K562 (cell line): Measurements from ENCODE around the gene ZNF48. TPM values are rescaled to one million over a fixed set of nuclear protein-coding genes. Genes with fewer than 3 reads are reported as not detected.

Experiments
- CTBP1 ChIP-seq: fragments of 450-650 bp; IDR thresholded peaks from 2 replicates; pipeline ENCODE4 v1.6.1; 2016; ENCODE audit warnings: borderline replicate concordance
- EGR1 ChIP-seq: fragments of 450-650 bp; conservative IDR thresholded peaks from 2 replicates; pipeline ENCODE4 v1.6.1; 2017; ENCODE audit warnings: mild to moderate bottlenecking
- FOXA3 ChIP-seq, 2 experiments: fragments of 450-650 bp in 1 of 2; sonication (generic) in 1 of 2; formaldehyde crosslinking; IDR thresholded peaks in 1 of 2; conservative IDR thresholded peaks in 1 of 2; 2 replicates each; pipeline versions ENCODE4 v1.4.0 to v1.8.0; 2020 to 2022; ENCODE audit warnings: mild to moderate bottlenecking in 2 of 2, missing genetic modification reagents in 1 of 2
- GATAD2B ChIP-seq: fragments of 450-650 bp; IDR thresholded peaks from 2 replicates; pipeline ENCODE4 v1.6.1; 2017; ENCODE audit warnings: mild to moderate bottlenecking, borderline replicate concordance
- KDM5B ChIP-seq: fragments of 200-600 bp; sonication (generic); IDR thresholded peaks from 2 replicates; pipeline ENCODE4 v1.6.1; 2012; ENCODE audit warnings: low read depth, mild to moderate bottlenecking, moderate library complexity, low read length, control low read depth, inconsistent platforms; ENCODE audit not compliant: insufficient replicate concordance
- L3MBTL2 ChIP-seq: fragments of 450-650 bp; IDR thresholded peaks from 2 replicates; pipeline ENCODE4 v1.6.1; 2016; ENCODE audit warnings: mild to moderate bottlenecking, moderate library complexity
- MTA3 ChIP-seq: fragments of 450-650 bp; formaldehyde crosslinking; IDR thresholded peaks from 2 replicates; pipeline ENCODE4 v1.6.1; 2017; ENCODE audit warnings: mild to moderate bottlenecking, borderline replicate concordance
- NCOR1 ChIP-seq: fragments of 450-650 bp; IDR thresholded peaks from 2 replicates; pipeline ENCODE4 v1.6.1; 2016; ENCODE audit warnings: mild to moderate bottlenecking, moderate library complexity
- NONO ChIP-seq, 2 experiments: fragments of 200-400 bp in 1 of 2; fragments of 450-650 bp in 1 of 2; formaldehyde crosslinking in 1 of 2; IDR thresholded peaks; 2 replicates each; pipeline ENCODE4 v1.6.1; 2017; ENCODE audit warnings: low read depth in 2 of 2, mild to moderate bottlenecking in 2 of 2, moderate library complexity in 2 of 2, low read length in 1 of 2
- NR2C2 ChIP-seq, 2 experiments: fragments of 200-800 bp in 1 of 2; sonication (Bioruptor generic) in 1 of 2; sonication (generic) in 1 of 2; formaldehyde crosslinking in 1 of 2; IDR thresholded peaks; 2 replicates each; pipeline versions ENCODE4 v1.6.1 to v1.8.0; 2016 to 2022; ENCODE audit warnings: mild to moderate bottlenecking in 1 of 2, missing compliant biosample characterization in 1 of 2, missing genetic modification characterization in 1 of 2, missing genetic modification reagents in 1 of 2
- PHF20 ChIP-seq: fragments of 450-650 bp; IDR thresholded peaks from 2 replicates; pipeline ENCODE4 v1.6.1; 2018; ENCODE audit not compliant: partially characterized antibody
- PHF8 ChIP-seq: fragments of 200-600 bp; sonication (generic); IDR thresholded peaks from 2 replicates; pipeline ENCODE4 v1.6.1; 2012; ENCODE audit warnings: mixed run types, mild to moderate bottlenecking, inconsistent platforms, low read length, moderate library complexity, borderline replicate concordance
- SIN3B ChIP-seq: fragments of 450-650 bp; IDR thresholded peaks from 2 replicates; pipeline ENCODE4 v1.6.1; 2017; ENCODE audit warnings: low read depth, mild to moderate bottlenecking, moderate library complexity
- SNIP1 ChIP-seq: fragments of 450-650 bp; IDR thresholded peaks from 2 replicates; pipeline ENCODE4 v1.7.1; 2017; ENCODE audit warnings: low read depth, mild to moderate bottlenecking
- SUPT5H ChIP-seq: fragments of 450-650 bp; IDR thresholded peaks from 2 replicates; pipeline ENCODE4 v1.6.1; 2016
- TAF1 ChIP-seq: IDR thresholded peaks from 2 replicates; pipeline ENCODE4 v1.6.1; 2011; ENCODE audit warnings: mild to moderate bottlenecking, low read length, moderate library complexity; ENCODE audit not compliant: insufficient read depth, control insufficient read depth, severe bottlenecking; ENCODE audit errors: extremely low read depth
- YY1 ChIP-seq, 3 experiments: IDR thresholded peaks; 2 replicates each; pipeline ENCODE4 v1.6.1; 2011; ENCODE audit warnings: low read length in 2 of 3, mild to moderate bottlenecking in 2 of 3, moderate library complexity in 2 of 3, borderline replicate concordance in 1 of 3, control low read depth in 1 of 3, low read depth in 1 of 3; ENCODE audit not compliant: insufficient read depth in 3 of 3, insufficient replicate concordance in 2 of 3, control insufficient read depth in 1 of 3, insufficient read length in 1 of 3; ENCODE audit errors: extremely low read depth in 1 of 3
- ZEB2 ChIP-seq: fragments of 450-650 bp; IDR thresholded peaks from 2 replicates; pipeline ENCODE4 v1.6.1; 2016
- ZFX ChIP-seq: sonication (generic); formaldehyde crosslinking; IDR thresholded peaks from 2 replicates; pipeline ENCODE4 v1.8.0; 2022; ENCODE audit warnings: mild to moderate bottlenecking, missing genetic modification reagents, moderate library complexity
- polyA plus RNA-seq, 8 experiments: library from polyadenylated mRNA; depleted of rRNA in 4 of 8; stranded (reverse) in 5 of 8; unstranded in 3 of 8; fragments of >200 nt; fragmentation: Nextera tagmentation in 2 of 8; fragmentation: Illumina TruSeq in 1 of 8; extraction: Ambion mirVana in 2 of 8; extraction: Trizol in 1 of 8; gene quantifications; 2 replicates each; pipeline versions ENCODE4 v1.2.1 to v1.2.3, GENCODE V29; 2011 to 2014; ENCODE audit warnings: inconsistent platforms in 1 of 8, missing spikeins in 1 of 8
- total RNA-seq, 7 experiments: library from RNA; depleted of rRNA in 6 of 7; stranded (reverse); fragments of >200 nt in 6 of 7; fragmentation: Illumina TruSeq in 2 of 7; extraction: Trizol in 2 of 7; gene quantifications; 2 replicates each; pipeline versions ENCODE4 v1.2.1 to v1.2.3, GENCODE V29; 2011 to 2021; ENCODE audit warnings: low replicate concordance in 1 of 7
- TF ChIP-seq, protein P1 (sequence below), 2 experiments: fragments of 250-450 bp in 1 of 2; fragments of 450-650 bp in 1 of 2; sonication (Bioruptor Pico) in 1 of 2; IDR thresholded peaks; 2 replicates each; pipeline versions ENCODE4 v1.6.1 to v1.8.0; 2016 to 2021; ENCODE audit warnings: mild to moderate bottlenecking in 2 of 2, moderate library complexity in 2 of 2, missing compliant biosample characterization in 1 of 2, missing genetic modification characterization in 1 of 2
- TF ChIP-seq, protein P2 (sequence below): fragments of 450-650 bp; formaldehyde crosslinking; IDR thresholded peaks from 2 replicates; pipeline ENCODE4 v1.4.0; 2020; ENCODE audit warnings: mild to moderate bottlenecking, moderate library complexity
- TF ChIP-seq, protein P3 (sequence below): fragments of 250-450 bp; sonication (Bioruptor Pico); IDR thresholded peaks from 2 replicates; pipeline ENCODE4 v1.9.0; 2021; ENCODE audit warnings: mild to moderate bottlenecking, inconsistent platforms

Gene ZNF48
- total and polyA plus RNA-seq, 9 of the 15 experiments (the other 6 are each of a cell fraction or from before 2014, with no cell fraction given) = 0.38 to 11.6 (median 4.7) TPM

DNA sequence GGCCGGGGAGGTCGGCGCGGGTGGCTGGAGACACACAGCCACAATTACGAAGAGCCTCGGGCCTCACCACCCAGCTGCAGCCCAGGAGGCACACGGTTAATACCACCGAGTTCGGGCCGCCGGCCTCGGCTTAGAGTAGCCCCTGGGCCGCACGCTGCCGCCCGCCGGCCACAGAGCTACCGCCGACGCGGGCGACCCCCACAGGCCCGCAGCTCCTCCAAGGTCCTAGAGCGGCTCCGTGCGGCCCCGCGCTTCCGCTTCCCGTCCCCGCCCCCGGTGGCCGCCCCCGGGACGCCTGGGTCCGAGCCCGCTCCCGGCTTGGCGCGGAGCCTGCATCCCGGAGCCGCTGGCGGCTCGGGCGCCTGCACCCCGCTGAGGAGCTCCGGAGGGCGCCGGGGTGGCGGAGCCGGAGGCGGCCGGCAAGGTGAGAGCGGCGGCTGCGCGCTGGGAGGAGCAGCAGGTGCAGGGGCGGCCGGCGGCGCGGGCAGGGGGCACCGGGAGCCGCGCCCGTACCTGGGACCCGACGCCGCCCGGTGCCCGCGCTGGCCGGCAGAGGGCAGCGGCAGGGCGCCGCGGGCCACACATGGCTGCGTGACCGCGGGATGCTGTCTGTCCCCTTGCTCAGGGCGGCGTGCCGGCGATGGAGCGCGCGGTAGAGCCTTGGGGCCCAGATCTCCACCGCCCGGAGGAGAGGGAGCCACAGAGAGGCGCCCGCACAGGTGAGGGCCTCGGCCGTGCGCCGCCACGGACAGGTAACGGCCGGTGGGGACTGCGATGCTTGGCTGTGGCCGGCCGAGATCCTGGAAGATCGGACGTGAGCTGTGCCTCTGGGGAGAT, at the start of gene ZNF48 (continued):
- TF ChIP-seq PHF20 (peak; percentile 62), NR2C2 (CRISPR knock-in tag; IDR thresholded peaks at IDR 0.05) (no peak), NR2C2 (tag; IDR thresholded peaks at IDR 0.05) (peak; percentile 49; the same call in 1 of the 2 replicates), SUPT5H (peak; percentile 51), KDM5B (peak; percentile 22), YY1 (IDR thresholded peaks at IDR 0.05; ENCODE audit: borderline replicate concordance in 1 of 3, control insufficient read depth in 1 of 3, extremely low read depth in 1 of 3, insufficient read depth in 3 of 3, insufficient read length in 1 of 3, insufficient replicate concordance in 2 of 3, low read depth in 1 of 3, low read length in 2 of 3) (peak in 2 of 3 experiments; percentile 44 to 57), FOXA3 (CRISPR knock-in tag; conservative IDR thresholded peaks at IDR 0.05 in 1 of 2, IDR thresholded peaks at IDR 0.05 in 1 of 2) (peak in 1 of 2 experiments; percentile 60; a peak in 1 of 4 replicates), EGR1 (peak; percentile 68), PHF8 (peak; percentile 60; the same call in 1 of the 2 replicates), SNIP1 (peak; percentile 91), SIN3B (peak; percentile 74; the same call in 1 of the 2 replicates), CTBP1 (peak; percentile 77), ZEB2 (peak; percentile 77), TAF1 (peak; percentile 55), L3MBTL2 (peak; percentile 53; the same call in 1 of the 2 replicates), NCOR1 (0 out of 2 replicates have a peak, but pooled peaks have one; percentile 10), NONO (IDR thresholded peaks at IDR 0.05; ENCODE audit: low read depth in 2 of 2, low read length in 1 of 2) (peak in 1 of 2 experiments; percentile 85; a peak in 2 of 4 replicates), ZFX (CRISPR knock-in tag) (peak; percentile 88), MTA3 (peak; percentile 78), GATAD2B (peak; percentile 97)
- TF ChIP-seq, protein P1, sequence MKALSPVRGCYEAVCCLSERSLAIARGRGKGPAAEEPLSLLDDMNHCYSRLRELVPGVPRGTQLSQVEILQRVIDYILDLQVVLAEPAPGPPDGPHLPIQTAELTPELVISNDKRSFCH (CRISPR knock-in tag; IDR thresholded peaks at IDR 0.05) = no peak
- TF ChIP-seq, protein P1 (tag; IDR thresholded peaks at IDR 0.05) = peak; percentile 74; the same call in 1 of the 2 replicates
- TF ChIP-seq, protein P2, sequence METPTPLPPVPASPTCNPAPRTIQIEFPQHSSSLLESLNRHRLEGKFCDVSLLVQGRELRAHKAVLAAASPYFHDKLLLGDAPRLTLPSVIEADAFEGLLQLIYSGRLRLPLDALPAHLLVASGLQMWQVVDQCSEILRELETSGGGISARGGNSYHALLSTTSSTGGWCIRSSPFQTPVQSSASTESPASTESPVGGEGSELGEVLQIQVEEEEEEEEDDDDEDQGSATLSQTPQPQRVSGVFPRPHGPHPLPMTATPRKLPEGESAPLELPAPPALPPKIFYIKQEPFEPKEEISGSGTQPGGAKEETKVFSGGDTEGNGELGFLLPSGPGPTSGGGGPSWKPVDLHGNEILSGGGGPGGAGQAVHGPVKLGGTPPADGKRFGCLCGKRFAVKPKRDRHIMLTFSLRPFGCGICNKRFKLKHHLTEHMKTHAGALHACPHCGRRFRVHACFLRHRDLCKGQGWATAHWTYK (CRISPR knock-in tag) = peak; percentile 55; the same call in 1 of the 2 replicates
- TF ChIP-seq, protein P3, sequence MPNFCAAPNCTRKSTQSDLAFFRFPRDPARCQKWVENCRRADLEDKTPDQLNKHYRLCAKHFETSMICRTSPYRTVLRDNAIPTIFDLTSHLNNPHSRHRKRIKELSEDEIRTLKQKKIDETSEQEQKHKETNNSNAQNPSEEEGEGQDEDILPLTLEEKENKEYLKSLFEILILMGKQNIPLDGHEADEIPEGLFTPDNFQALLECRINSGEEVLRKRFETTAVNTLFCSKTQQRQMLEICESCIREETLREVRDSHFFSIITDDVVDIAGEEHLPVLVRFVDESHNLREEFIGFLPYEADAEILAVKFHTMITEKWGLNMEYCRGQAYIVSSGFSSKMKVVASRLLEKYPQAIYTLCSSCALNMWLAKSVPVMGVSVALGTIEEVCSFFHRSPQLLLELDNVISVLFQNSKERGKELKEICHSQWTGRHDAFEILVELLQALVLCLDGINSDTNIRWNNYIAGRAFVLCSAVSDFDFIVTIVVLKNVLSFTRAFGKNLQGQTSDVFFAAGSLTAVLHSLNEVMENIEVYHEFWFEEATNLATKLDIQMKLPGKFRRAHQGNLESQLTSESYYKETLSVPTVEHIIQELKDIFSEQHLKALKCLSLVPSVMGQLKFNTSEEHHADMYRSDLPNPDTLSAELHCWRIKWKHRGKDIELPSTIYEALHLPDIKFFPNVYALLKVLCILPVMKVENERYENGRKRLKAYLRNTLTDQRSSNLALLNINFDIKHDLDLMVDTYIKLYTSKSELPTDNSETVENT (CRISPR knock-in tag) = peak; percentile 98
